Skin epidermis (tissue), 12 donors: Measurements from ENCODE around the gene LRP2.

Experiments used
- H3K27ac ChIP-seq, 21 experiments: fragments of 200-600 bp; sonication (generic) in 11 of 21; one replicate each; pipeline ENCODE4 v1.5.0; 2020; ENCODE audit warnings: mild to moderate bottlenecking in 3 of 21, inconsistent platforms in 2 of 21, moderate library complexity in 2 of 21
- H3K4me3 ChIP-seq, 7 experiments: fragments of 200-600 bp; sonication (generic) in 2 of 7; one replicate each; pipeline ENCODE4 v1.5.0; 2020; ENCODE audit warnings: inconsistent platforms in 2 of 7, mild to moderate bottlenecking in 2 of 7, moderate library complexity in 1 of 7

The LRP2 gene

DNA sequence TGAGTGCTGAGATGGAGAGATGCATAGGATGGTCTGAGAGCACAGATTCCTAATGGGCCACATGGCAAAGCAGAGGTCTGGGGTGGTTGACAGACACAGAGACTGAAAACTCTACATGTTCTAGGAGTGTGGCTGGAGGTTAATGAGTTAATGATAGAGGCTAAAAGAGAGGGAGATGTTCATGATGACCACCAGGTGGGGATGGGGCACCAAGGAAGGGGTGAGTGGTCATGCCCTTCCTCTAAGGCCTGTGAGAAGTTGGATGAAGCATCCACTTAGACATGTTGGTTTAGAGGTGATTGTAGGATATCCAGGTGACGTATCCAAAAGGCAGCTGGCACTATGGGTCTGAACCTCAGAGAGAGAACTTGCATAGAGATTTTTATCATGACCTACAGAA, 102.1 kb downstream of the LRP2 start:
- no peak overlapping the region for H3K4me3 ChIP-seq
- H3K27ac ChIP-seq = no peak overlapping the region

DNA sequence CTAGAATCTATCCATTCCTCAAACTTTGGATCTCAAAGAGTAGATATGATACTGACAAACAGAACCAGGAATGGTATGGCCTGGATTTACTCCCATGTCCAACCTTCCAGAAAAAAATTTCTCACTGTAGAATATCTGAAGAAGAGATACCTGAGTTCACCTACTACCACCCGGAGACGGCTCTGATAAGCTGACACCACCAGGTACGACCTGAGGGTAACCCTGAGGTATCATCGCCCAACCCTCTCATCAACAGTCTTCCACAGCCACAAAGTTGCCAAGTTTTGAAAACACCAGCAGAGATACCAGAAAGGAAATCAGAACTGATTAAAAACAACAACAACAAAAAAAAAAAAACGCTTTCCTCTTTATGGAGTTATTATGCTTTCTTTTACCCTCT, 102.9 kb downstream of the LRP2 start:
- no peak overlapping the region for H3K27ac ChIP-seq
- H3K4me3 ChIP-seq = no peak overlapping the region

DNA sequence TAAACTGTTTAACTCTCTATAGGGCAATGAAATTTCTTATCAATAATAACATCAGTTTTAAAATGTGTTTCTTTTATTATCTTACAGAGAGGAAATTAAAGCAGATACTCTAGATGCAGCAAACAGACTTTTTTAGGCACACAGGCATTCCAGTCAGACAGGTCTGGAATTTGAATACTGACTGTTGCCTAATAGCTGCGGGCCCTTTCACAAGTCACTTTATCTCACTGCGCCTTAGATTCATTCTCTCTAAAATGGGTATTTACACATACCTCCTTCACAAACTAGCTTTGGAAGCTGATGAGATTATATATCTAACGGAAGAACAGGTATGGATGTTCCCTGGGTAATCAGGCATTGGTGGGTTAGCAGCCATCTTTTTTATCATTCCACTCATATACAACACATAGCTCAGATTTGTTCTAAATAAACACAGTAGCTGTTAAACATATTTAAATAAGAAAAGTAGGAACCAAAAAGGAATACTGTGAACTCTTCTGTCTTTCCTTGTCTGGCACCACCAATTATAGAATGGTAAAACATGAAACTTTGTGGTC, 104.2 kb downstream of the LRP2 start:
- H3K27ac ChIP-seq = no peak overlapping the region
- H3K4me3 ChIP-seq = no peak overlapping the region

DNA sequence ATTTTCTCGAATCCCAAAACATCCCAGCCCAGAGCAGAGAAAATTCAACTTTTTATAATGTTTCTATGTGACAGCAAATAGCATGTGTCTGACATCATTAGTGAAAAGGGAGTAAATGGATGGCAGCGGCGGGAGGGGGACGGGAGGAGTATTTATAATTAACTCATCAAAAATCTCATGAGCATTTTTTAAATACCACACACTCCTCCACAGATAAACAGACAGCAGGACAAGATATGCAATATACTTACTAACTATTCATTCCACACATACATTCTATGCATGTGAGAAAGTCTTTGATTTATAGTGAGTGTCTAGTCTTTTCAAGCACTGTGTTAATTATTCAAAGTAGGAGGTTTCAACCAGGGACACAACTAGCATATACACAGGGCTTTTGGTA, 107.6 kb downstream of the LRP2 start:
- no peak overlapping the region for H3K27ac ChIP-seq
- no peak overlapping the region for H3K4me3 ChIP-seq

DNA sequence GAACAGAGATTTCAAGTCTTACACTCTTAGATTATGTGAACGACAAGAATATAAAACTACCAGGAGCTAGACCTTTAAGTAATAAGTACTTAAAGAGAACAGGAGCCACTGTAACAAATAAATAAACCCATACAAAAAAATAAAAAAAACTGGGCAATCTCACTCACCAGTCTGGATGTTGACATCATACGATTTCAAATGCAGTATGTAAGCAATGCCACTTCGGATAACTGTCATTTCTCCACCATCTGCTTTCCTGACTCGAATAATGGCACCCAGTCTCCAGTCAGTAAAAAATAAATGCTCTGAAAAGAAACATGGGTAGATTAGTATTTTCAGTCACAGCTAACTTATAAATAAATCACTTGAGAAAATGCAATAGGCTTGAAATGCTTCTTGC, 115.1 kb downstream of the LRP2 start:
- H3K4me3 ChIP-seq = no peak overlapping the region
- no peak overlapping the region for H3K27ac ChIP-seq

DNA sequence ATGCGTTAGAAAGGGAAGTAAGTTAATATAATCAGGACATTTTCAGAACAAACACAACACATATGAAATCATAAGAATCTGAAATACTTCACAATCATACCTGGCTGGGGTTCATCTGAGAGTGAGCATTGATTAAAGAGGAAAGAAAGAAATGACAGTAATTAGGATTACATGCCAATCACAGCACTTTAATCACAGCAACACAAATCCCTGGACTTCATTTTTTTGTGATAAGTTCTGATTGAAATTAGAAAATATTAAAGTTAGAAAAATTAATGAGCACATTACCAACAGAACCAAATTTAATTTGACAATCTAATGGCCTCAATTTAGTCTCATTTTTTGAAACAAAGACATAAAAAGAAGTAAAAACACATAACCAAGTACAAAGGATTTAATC, 121.9 kb downstream of the LRP2 start:
- no peak overlapping the region for H3K4me3 ChIP-seq
- no peak overlapping the region for H3K27ac ChIP-seq

DNA sequence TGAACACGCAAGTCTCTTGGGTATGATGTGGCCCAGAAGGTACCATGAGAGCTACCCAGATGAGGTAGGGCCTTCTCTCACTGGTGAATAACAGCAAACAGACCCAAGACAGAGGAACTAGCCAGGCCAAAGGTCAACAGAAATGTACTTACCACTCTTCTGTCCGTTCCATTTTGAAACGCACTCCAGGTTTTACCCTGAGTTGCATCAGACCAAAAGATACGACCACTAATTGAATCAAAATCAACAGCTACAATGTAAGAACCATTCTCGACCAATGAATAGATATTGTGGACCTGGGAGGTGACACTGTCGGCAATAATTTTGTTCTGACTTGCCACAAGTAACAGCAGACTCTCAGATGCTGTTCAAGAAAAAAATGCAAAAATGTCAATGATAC, 124.4 kb downstream of the LRP2 start:
- Histone ChIP-seq H3K27ac (no peak overlapping the region), H3K4me3 (no peak overlapping the region)

DNA sequence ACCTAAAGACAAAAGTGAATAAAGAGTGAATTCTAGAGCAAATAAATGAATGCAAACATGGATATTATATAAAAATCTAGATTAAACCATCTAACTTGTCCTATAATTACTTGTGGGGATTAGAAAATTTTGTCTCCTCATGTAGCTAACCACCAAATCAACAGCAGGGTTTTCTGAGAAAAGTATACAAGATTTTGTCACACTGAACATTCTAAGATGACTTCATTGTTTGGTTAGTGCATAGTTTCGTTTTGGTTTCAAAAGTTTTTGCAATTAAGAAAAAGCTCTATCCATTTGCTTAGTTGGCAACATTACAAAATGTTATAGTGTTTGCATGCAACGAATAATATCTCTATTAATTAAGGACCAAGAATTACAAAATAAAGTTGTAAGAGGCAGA, 125.0 kb downstream of the LRP2 start:
- Histone ChIP-seq H3K4me3 (no peak overlapping the region), H3K27ac (no peak overlapping the region)

DNA sequence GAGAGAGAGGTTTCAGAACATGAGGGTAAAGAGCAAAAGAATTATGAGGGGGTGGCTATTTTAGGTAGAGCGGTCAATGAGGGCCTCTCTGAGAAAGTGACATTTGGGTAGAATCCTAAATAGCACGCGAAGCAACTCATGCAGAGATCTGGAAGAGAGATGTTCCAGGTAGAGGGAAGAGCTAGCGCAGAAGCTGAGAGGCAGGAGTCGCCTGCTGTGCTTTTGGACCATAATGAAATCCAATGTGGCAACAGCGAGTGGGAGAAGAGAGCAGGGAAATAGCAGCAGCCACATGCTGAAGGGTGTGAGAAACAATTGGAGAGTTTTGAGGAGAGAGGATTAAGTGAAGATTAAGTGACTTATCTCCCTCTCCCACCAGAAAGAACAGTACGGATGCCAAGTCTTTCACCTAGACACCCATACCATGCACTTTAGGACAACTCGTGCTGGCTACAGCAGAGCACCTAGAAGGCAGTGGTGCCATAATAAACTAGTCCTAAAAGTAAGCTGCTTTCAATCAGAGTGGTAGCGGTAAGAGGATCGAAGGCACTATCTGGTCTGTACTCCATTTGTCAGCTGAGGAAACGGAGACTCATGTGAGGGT, 129.7 kb downstream of the LRP2 start:
- H3K4me3 ChIP-seq = no peak overlapping the region
- no peak overlapping the region for H3K27ac ChIP-seq

DNA sequence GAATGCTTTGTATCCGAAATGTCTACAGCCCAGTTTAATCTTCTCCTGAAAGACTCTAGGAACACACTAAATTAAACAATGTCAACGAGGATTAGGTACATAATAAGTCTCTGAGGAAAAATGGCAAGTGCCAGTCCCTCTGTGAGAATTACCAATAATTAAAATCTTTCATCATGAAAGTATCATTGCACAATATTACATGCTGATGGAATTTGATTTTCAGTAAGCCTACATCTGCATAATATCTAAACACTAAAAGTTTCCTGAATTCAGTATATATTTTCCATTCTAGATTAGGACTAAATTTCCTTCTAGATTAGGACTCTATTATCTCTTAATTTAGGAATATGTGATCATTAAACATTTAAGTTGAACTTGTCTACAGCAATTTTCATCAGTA, 132.1 kb downstream of the LRP2 start:
- Histone ChIP-seq H3K4me3 (no peak overlapping the region), H3K27ac (no peak overlapping the region)

DNA sequence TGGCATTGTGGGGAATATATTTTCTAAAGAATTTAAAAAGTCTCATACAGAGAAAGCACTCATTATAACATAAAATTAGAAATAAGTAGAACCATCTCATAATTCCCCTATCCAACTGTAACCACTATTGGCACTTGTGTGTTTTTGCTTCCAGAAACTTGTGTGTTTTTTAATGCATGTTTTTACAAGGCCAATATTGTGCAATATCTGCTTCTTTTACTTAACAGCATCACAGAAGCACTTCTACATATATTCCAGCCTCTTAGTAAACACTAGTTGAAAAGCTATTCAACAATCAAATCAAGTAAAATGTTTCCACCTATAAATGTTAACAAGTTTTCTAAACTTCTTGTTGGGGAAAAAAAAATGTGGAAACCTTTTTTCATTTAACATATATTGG, 132.7 kb downstream of the LRP2 start:
- no peak overlapping the region for H3K4me3 ChIP-seq
- no peak overlapping the region for H3K27ac ChIP-seq

DNA sequence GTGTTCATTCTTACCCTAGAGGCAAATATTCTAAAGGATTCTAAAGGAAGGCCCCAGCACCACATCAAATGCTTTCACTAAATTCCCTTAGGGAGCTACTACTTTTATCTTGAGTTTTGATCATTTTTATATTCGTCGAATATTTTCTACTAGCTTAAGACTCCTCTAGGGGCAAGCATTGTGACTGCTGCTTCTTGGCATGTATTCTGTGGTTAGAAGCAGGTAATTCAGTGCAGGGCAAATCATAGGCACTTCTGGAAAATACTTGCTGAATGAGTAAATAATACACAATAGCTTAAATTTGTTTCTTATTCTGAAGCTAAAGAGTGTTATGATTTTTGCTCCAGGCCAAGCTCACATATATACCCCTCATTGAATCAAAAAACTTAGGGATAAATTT, 136.4 kb downstream of the LRP2 start:
- no peak overlapping the region for H3K4me3 ChIP-seq
- no peak overlapping the region for H3K27ac ChIP-seq

DNA sequence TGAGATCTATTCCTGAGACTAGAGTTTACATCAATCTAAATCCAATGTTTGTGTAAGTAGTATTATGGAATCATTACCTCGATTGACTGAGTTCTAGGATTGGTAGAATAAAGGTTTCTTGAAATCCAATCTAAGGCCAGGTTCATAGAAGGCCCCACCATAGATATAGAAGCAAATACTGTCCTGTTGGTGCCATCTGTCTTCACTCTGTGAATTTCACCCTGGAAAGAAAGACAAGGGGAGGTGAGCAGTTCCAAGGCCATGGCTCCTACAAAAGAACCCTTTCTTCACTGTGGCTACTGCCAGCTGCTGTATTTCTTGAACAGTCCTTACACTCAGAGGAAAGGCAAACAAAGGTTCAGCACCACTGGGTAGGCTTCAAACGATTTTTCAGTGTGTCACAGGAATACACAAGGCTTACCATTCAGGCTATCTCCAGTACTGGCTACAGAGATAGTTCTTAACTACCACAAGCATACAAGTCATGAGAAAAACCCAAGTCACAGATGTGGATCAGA, 137.0 kb downstream of the LRP2 start:
- H3K4me3 ChIP-seq = no peak overlapping the region
- H3K27ac ChIP-seq = no peak overlapping the region

DNA sequence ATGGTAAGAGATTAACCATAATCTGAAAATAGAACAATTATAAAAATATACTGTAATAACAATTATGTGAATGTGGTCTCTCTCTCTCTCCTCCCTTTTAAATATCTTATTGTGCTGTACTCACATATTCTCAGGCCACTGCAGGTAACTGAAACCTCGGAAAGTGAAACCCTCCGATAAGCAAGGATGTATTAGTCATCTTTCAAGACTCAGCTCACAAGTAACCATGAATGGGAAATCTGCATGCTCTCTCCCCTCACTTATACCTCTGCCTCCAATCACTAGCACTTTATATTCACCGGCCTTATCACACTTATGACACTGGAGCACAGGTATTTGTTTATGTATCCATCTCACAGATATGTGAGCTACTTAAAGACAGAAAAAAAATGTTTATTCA, 139.7 kb downstream of the LRP2 start:
- no peak overlapping the region for H3K4me3 ChIP-seq
- H3K27ac ChIP-seq = no peak overlapping the region

DNA sequence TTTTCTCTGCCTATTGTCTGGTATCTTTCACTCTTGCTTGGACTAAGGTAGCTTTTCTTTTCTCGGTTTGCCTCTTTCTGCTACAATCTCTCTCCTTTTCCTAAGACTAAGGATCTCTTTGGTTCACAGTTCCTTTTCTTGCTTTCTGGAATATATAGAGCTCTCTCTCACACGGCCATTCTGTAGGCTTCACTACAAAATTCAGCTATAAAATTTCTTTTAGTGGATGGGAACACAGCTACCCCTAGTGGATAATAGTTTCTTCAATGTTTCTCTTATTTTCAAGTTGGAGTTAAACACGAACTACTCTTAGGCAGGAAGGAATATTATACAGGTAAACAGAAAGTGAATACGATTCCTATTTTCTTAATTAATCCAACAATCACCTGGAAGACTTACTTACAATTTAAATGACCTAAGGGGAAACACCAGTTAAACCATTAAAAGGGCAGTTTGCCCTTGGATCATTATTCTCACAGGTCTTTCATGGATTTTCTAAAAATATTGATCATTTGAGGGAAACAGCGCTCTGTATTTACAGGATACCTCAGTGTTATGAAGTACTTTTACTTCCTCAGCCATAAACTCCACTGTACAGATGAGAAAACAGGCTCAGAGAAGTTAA, 140.5 kb downstream of the LRP2 start:
- Histone ChIP-seq H3K4me3 (no peak overlapping the region), H3K27ac (no peak overlapping the region)

DNA sequence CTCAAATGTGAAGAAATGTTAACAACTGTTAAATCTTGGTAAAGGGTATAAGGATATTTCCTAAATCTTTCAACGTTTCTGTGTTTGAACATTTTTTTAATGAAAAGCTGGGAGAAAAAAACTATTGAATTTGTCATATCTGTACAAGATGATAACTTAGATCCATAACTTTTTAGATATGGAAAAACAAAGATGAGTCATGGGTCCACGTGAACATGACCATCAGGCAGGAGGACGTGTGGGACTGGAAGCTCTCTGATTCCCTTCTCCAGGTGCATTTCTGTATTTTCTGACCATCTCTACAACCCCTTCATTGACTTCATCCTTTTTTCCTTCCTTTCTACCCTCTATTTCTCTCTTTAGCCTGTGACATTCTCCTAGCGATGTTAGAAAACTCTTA, 151.4 kb downstream of the LRP2 start:
- no peak overlapping the region for H3K27ac ChIP-seq
- H3K4me3 ChIP-seq = no peak overlapping the region

DNA sequence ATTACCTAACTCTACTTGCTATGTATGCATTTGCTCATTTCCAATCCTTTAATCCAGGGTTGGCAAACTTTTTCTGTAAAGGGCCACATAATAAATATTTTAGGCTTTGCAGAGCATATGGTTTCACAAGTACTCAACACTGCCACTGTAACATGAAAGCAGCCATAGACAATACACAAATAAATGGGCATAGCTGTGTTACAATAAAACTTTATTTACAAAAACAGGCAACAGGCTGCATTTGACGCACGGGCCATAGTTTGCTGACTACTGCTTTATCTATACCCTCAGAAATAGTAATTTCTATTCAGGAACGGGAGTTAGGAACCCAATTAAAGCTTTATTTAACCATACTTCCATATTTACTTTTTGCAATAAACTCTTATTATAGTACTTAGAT, 154.3 kb downstream of the LRP2 start:
- Histone ChIP-seq H3K4me3 (no peak overlapping the region), H3K27ac (no peak overlapping the region)

DNA sequence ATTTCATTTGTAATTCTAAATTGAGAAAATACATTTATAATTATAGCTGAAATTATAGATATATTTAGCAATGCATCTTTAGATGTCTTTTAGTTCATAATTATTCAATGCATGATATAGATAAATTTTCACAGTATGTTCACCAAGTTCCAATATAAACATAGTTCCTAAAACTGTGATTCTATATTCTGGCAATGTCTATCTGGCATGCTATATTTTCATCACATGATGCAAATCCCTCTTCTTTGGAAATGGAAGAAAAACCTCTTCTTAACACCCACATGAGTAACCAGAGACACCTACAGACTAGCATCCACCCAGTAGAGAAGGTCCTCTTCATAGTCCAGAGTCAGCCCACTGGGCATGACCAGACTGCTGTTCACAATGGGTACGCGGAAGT, 157.2 kb downstream of the LRP2 start:
- no peak overlapping the region for H3K27ac ChIP-seq

DNA sequence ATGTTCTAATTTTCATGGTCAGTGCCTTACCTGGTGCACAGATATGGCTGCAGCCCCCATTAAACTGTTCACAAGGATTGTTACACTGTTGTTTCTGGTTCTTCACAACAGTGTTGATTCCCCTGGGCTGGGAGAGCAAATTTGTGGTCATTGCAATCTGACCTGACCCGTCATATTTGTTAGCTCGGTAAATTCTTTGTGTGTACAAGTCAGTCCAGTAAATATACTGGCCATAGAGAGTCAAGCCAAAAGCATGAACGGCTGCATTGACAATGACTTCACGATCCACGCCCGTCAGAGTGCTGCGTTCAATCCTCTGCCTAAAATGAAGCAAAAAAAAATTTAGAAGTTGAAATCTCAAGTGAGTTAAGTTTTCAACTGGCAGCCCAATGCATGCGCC, 158.4 kb downstream of the LRP2 start:
- no peak overlapping the region for H3K4me3 ChIP-seq

More for the DNA sequence above, 157.2 kb downstream of the LRP2 start:
- no peak overlapping the region for H3K4me3 ChIP-seq

DNA sequence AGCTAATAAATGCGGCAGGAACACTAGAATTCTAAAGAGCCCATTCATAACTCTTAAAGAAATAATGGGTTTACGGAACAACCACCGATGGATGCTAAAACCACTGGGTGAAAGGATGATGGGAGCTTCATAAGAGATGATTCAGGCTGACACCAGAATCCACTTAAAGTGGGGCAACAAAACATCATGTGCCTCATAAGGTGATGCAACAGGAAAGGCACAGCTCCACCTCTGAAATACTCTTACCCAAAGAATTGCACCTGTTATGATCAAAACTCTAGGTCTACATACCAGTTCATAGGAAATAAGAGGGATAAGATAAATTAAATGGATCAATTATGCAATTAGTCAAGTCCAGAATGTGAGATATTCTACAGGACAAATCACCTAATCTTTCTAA, 161.6 kb downstream of the LRP2 start:
- no peak overlapping the region for H3K4me3 ChIP-seq
- no peak overlapping the region for H3K27ac ChIP-seq

More for the DNA sequence above, 158.4 kb downstream of the LRP2 start:
- no peak overlapping the region for H3K27ac ChIP-seq

DNA sequence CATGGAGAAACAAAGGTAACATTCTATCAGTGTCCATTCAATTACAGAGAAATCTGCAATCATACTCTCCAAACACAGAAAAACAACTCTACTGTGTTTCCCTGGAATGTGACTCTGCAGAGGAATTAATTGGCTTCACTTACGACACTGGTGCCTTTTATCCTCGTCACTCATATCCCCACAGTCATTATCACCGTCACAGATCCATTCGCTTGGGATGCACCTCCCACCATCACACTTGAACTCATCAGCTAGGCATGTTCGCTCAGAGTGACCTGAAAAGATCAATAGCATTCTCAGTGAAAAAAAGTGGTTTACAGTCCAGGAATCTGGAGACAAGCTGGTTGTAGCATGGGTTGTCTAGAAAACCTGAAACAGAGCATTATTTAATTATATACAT, 168.7 kb downstream of the LRP2 start:
- Histone ChIP-seq H3K27ac (no peak overlapping the region), H3K4me3 (no peak overlapping the region)
